Measurements from ENCODE around the gene BFSP2.
A peak's percentile ranks its signal among the peaks of the same experiment; 100 is the strongest.
"Not testable (repeated sequence)": the region's sequence is repeated elsewhere in the genome, so short reads cannot be mapped to it uniquely, and the experiment has no call there.

The BFSP2 gene

DNA sequence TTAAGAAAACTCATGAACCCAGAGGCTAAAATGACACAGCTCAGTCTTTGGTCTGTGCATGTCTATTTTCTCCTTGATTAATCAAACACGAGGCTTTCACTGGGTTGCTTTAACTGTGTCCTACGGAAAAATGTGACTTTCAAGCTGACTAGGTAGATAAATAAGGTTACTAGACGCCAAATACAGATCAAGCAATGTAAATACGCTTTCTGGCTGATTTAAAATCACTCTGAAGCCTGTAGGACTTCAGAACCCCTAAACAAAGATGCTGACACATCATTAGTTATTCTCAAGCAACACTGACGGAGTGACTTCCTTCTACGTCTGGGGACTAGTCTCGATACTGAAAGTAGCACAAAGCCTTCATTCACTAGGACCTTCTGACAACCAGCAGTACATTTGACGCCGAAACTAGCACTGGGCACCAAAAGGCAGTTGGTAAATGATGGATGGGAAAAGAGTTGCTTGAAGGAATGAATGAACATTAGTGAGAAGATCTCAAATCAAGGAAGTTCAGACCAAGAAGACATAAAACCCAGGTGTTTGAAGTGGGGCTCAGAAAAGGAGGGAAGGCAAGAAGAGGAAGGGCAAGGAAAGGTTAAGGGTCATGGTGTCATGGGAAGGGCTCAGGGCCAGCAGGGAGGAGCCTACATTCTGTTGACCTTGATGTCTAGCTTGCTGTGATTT is 106.5 kb downstream of the BFSP2 start:
- TF ChIP-seq, protein P1, sequence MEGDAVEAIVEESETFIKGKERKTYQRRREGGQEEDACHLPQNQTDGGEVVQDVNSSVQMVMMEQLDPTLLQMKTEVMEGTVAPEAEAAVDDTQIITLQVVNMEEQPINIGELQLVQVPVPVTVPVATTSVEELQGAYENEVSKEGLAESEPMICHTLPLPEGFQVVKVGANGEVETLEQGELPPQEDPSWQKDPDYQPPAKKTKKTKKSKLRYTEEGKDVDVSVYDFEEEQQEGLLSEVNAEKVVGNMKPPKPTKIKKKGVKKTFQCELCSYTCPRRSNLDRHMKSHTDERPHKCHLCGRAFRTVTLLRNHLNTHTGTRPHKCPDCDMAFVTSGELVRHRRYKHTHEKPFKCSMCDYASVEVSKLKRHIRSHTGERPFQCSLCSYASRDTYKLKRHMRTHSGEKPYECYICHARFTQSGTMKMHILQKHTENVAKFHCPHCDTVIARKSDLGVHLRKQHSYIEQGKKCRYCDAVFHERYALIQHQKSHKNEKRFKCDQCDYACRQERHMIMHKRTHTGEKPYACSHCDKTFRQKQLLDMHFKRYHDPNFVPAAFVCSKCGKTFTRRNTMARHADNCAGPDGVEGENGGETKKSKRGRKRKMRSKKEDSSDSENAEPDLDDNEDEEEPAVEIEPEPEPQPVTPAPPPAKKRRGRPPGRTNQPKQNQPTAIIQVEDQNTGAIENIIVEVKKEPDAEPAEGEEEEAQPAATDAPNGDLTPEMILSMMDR (IDR thresholded peaks at IDR 0.05; ENCODE audit: insufficient read depth, low read depth, low read length, missing control alignments): no peak
- DNase-seq (ENCODE audit: low read depth): peak; percentile 90
- peak overlapping the region; percentile 60 for H3K4me3 ChIP-seq (ENCODE audit: low read depth, low read length)

DNA sequence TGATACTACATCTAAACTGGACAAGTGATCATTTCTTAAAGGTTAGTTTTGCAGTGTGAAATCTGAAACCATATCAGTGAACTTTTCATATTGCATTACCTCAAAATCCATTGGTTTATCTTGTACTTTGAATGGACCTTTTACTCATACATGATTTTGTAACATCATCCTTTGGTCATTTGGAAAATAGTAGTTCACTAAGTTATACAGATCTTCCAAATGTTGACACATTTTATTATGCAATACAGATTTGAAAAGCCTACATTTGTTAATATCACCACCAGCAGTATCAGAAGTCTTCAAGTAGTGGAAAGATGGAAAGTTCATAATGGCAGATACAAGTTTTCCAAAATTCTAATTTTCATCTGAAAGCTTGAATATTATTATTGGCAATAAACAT is 109.6 kb downstream of the BFSP2 start:
- TF ChIP-seq, protein P1 (IDR thresholded peaks at IDR 0.05; ENCODE audit: insufficient read depth, low read depth, low read length, missing control alignments): no peak
- no peak for DNase-seq (ENCODE audit: low read depth)
- H3K4me3 ChIP-seq (ENCODE audit: low read depth, low read length): no peak overlapping the region

DNA sequence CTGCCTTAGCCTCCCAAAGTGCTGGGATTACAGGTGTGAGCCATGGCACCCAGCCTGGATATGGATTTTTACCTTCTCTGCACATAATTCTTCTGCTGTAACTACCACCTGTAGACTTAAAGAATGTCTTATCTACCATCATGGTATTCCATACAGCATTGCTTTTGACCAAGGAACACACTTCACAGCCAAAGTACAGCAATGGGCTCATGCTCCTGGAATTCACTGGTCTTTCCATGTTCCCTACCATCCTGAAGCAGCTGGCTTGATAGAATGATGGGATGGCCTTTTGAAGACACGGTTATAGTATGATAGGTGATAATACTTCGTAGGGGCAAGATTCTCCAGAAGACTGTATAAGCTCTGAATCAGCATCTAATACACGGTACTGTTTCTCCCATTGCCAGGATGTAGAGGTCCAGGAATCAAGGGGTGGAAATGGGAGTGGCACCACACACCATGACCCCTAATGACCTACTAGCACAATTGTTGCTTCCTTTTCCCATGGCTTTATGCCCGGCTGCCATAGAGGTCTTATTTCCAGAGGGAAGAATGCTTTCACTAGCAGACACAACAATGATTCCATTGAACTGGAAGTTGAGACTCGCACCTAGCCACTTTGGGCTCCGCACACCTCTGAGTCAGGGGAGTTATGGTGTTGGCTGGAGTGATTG is 112.7 kb downstream of the BFSP2 start:
- H3K4me3 ChIP-seq (ENCODE audit: low read depth, low read length): no peak overlapping the region
- TF ChIP-seq, protein P1 (IDR thresholded peaks at IDR 0.05; ENCODE audit: insufficient read depth, low read depth, low read length, missing control alignments): no peak
- DNase-seq (ENCODE audit: low read depth): no peak

DNA sequence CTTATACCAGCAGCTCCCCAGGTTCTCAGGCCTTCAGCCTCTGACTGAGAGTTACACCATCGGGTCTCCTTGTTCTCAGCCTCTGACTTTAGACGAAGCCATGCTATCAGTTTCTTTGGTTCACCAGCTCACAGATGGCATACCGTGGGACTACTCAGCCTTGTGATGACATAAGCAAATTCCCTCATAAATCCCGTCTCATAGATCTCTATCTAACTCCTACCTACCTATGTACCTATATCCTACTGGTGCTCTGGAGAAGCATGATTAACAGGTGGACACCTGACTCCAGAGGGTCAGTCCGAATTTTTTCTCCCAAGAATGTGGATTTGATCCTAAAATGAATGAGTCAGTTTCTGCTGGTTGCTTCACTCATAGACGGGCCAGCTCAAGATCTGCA is 114.6 kb downstream of the BFSP2 start:
- H3K4me3 ChIP-seq (ENCODE audit: low read depth, low read length): no peak overlapping the region
- TF ChIP-seq, protein P1 (IDR thresholded peaks at IDR 0.05; ENCODE audit: insufficient read depth, low read depth, low read length, missing control alignments): no peak
- DNase-seq (ENCODE audit: low read depth): no peak

DNA sequence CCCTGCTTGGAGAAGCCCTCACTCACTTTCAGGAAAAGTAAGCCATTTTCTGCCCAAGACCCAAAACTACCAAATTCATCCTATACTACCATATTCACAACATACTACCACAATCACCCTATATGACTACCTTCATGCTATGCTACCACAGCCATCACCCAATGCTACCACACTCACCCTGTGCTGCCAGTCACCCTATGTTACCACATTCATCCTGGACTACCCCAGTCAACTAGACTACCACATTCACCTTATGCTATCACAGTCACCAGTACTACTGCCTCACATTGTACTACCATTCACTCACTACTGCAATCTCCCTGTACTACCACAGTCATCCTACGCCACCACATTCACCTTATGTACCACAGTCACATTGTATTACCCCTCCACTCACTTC is 115.3 kb downstream of the BFSP2 start:
- TF ChIP-seq, protein P1 (IDR thresholded peaks at IDR 0.05; ENCODE audit: insufficient read depth, low read depth, low read length, missing control alignments): no peak
- H3K4me3 ChIP-seq (ENCODE audit: low read depth, low read length): no peak overlapping the region
- no peak for DNase-seq (ENCODE audit: low read depth)

DNA sequence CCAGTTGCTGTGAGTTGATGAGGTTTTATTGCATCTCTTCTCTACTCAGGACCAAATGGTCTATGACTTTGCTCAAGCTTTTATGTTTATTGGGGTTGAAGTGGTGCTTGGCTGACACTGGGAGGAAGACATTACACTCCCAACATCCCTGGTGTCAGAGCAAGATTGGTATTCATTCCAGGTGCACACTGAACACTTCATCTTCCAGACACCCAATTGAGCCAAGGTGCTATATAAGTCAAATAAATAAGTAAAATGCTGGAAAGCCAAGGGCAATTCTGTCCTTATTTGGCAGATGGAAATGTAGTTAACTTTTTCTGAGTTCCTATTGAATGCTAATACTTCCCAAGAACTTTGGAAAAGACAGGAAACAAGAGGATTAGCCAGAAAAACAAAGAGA is 120.4 kb downstream of the BFSP2 start:
- no peak overlapping the region for H3K4me3 ChIP-seq (ENCODE audit: low read depth, low read length)
- TF ChIP-seq, protein P1 (IDR thresholded peaks at IDR 0.05; ENCODE audit: insufficient read depth, low read depth, low read length, missing control alignments): no peak
- no peak for DNase-seq (ENCODE audit: low read depth)

DNA sequence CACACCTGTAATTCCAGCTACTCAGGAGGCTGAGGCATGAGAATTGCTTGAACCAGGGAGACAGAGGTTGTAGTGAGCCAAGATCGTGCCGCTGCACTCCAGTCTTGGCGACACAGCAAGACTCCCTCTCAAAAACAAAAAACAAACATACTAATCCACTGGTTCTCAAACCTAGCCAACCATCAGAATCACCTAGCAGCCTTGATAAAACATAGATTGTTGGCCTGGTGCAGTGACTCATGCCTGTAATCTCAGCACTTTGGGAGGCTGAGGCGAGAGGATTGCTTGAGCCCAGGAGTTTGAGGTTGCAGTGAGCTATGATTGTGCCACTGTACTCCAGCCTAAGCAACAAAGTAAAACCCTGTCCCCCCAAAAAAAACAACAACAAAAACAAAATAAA is 121.1 kb downstream of the BFSP2 start:
- not testable (repeated sequence) for DNase-seq (ENCODE audit: low read depth); H3K4me3 ChIP-seq (ENCODE audit: low read depth, low read length)
